GM12891 (cell line): ENCODE data around the gene TREH.
"Not testable (repeated sequence)": the region's sequence is repeated elsewhere in the genome, so short reads cannot be mapped to it uniquely, and the experiment has no call there.

Experiments used
- POLR2A ChIP-seq: IDR thresholded peaks from 2 replicates; pipeline ENCODE4 v1.6.1; 2011; ENCODE audit warnings: low read depth, low read length, control low read depth
- POLR2AphosphoS5 ChIP-seq: IDR thresholded peaks from 2 replicates; pipeline ENCODE4 v1.6.1; 2011; ENCODE audit warnings: low read depth, low read length, control low read depth
- TAF1 ChIP-seq: IDR thresholded peaks from 2 replicates; pipeline ENCODE4 v1.6.1; 2011; ENCODE audit warnings: low read depth, low read length, control low read depth

GRCh38 chr11:118727001-118727720 is 47.7 kb upstream of the TREH start:
- not testable (repeated sequence) for TF ChIP-seq POLR2A, TAF1, POLR2AphosphoS5
